ENCODE results near the gene EXOC4.

GRCh38 chr7:133934262-133934976 is 681.5 kb downstream of the EXOC4 start:
- TF ChIP-seq YY1 (IDR thresholded peaks at IDR 0.05; ENCODE audit: insufficient read depth, insufficient read length) (no peak), ZNF274 (IDR thresholded peaks at IDR 0.05; ENCODE audit: low read depth, low read length) (no peak), SUZ12 (IDR thresholded peaks at IDR 0.05; ENCODE audit: extremely low read depth, insufficient read depth, insufficient read length) (no peak)

Data from NT2/D1 (cell line).